Measurements from ENCODE around the gene SEMA5B.

DNA sequence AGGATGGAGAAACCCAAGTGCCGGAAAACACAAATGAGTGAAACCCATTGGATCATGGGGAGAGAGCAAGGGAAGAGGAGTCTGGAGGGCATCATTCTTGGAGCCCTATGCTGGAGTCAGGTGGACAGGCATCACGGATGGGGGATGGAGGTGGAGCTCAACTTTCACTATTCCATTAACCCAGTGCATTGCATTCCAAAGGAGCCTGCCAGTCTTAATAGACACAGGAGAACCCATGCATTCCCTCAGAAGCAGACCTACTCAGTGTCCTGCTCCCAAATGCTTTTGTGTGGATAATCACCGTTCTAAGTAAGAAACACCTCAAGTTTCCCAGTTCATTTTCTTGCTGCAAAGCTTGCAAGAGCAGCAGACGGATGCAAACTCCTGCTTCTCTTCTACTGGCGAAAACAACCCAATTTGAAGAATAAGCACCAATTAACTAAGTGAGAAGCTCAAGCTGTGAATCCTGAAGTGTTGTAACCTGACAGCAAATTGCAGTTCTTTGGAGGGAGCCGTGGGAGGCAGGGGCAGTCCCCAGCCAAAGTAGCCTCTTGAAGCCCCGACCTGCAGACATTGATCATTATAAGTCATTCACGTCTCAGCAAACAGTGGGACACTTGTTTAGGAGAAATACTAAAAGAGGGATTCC is 25.3 kb downstream of the SEMA5B start:
- TF ChIP-seq BHLHE40 (IDR thresholded peaks at IDR 0.05; ENCODE audit: borderline replicate concordance) = no peak
- no peak for TF ChIP-seq ELF4 (IDR thresholded peaks at IDR 0.05)
- TF ChIP-seq SP1 (IDR thresholded peaks at IDR 0.05) = no peak
- TF ChIP-seq TARDBP (IDR thresholded peaks at IDR 0.05) = no peak
- TF ChIP-seq FOXM1 (IDR thresholded peaks at IDR 0.05; ENCODE audit: borderline replicate concordance) = no peak
- TF ChIP-seq FOXK2 (IDR thresholded peaks at IDR 0.05) = no peak

Data from HEK293T (cell line).